ENCODE data around the gene MED28.
"Not testable (repeated sequence)": the region's sequence is repeated elsewhere in the genome, so short reads cannot be mapped to it uniquely, and the experiment has no call there.

Gene MED28

DNA sequence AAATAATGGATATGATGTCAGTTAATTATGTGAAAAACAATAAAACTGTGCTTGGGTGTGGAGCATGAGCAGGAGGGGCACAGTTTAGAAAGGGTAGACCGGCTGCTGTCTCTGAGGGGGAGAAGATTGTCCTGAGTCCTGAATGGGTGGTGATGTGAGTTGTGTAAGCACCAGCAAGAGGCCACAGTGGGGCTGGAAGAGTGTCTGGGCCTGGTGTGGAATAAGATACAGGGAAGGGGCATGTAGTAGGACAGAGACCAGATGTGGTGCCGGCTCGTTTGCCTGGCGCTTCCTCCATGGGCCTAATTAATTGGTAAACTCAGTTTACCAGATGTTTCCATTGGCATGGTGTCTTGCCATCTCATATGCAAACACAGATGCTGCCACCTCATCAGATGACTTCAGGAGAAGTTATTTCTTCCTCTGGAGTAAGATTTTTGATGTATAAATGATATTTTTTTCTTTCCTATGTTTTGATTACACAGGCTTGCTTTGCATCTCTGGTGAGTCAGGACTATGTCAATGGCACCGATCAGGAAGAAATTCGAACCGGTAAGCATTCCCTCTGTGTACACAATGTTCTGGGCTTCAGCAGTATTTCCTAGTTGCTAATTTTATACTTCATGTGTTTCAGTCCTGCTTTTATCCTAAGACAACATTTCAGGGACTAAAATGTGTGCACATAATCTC, 5.1 kb downstream of the MED28 start:
- no peak for DNase-seq

DNA sequence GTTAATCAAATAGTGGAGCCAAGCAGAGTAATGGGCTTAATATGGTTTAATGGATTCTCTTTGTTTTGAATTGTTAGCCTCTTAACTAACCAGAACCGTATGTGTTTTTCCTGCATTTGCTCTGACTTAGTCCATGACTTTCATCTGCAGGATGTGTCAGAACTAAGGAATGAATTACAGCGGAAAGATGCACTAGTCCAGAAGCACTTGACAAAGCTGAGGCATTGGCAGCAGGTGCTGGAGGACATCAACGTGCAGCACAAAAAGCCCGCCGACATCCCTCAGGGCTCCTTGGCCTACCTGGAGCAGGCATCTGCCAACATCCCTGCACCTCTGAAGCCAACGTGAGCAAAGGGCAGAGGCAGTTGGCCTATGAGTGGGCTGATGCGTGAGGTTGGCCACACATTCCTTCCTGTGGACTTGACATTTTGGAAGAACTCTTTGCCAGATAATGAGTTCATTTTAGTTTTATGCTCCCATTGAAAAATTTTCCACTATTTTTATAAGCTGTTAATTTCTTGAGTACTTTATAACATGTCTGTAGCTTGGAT, 9.1 kb downstream of the MED28 start:
- DNase-seq = no peak

DNA sequence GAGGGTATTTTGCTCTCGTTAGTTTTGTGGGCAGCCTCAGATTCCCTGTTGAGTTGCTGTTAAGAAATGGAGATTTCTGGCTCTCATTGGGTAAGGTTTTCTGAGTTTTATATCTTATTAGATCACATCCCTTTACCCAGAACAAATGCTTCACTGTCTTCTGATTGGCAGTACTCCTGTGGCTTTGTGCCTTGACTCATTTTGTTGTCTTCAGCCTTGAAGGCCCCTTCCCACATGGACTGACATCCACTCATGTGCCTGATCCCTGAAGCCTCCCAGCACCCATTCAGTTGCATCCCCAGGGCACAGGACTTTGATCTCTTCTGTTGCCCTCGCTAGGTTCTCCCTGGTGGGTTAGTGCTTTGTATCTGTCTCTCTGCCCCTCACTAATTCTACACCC, 10.4 kb downstream of the MED28 start:
- no peak for DNase-seq

DNA sequence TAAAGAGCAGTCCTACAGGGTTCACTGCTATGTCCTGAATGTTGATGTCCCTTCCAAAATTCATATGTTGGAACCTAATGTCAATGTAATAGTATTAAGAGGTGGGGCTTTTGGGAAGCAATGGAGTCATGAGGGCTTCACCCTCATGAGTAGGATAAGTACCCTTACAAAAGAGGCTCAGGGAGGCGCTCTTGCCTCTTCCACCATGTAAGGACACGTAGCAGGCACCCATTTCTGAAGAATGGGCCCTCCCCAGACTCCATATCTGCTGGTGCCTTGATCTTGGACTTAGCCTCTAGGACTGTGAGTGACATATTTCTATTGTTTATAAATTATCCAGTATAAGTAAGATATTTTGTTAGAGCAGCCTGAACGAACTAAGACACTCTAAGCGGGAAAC, 15.8 kb downstream of the MED28 start:
- no peak for DNase-seq

DNA sequence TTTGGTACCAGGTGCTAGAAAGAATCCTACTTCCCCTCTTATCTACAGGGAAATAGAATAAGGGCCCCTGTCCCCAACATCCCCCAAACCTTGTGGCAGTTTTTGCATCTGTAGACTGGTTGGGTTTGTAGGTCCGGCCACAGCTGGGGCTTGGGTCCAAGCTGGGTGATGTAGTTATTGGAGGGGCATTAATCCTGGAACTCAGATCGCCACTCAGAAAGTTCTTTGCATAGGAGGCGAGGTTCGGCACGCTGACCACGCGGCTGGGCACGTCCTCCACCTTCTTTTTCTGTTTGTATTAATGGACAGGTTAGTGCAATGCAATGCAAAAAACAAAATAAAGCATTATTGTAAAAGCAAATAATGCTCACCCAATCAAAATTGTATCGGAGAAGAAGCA, 19.2 kb downstream of the MED28 start:
- DNase-seq = no peak

DNA sequence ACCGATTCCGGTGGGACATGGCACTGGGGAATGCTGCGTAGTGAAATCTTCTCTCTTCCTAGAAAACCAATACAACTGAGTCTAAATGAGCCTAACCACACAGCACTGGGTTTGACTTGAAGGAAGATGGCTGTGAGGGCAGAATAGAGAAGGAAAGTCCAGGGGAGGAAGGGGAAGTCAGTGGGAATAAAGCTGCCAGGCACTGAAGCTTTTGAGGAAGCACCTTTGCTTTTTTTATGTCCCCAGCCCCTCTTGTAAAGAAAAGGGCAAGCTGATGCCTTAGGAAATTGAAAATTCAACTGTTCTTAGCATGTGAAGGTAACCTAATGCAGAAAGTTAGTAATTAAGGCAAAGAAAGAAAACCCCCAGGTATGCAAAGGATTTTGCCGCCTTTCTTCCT, 20.6 kb downstream of the MED28 start:
- DNase-seq = no peak

DNA sequence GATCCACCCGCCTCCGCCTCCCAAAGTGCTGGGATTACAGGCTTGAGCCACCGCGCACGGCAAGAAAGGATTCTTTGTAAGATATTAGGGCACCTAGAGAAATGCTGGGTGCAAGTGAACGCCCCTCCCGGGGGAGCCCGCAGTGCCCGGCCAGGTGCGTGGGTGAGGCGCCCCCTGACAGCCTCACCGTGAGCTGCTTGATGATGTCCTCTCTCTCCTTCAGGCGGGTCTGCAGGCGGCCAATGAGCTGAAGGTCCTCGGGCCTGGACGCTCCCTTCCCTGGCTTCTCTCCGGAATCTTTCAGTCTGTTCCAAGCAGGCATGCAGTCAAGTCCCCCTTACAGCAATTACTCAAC, 21.9 kb downstream of the MED28 start:
- no peak for DNase-seq

DNA sequence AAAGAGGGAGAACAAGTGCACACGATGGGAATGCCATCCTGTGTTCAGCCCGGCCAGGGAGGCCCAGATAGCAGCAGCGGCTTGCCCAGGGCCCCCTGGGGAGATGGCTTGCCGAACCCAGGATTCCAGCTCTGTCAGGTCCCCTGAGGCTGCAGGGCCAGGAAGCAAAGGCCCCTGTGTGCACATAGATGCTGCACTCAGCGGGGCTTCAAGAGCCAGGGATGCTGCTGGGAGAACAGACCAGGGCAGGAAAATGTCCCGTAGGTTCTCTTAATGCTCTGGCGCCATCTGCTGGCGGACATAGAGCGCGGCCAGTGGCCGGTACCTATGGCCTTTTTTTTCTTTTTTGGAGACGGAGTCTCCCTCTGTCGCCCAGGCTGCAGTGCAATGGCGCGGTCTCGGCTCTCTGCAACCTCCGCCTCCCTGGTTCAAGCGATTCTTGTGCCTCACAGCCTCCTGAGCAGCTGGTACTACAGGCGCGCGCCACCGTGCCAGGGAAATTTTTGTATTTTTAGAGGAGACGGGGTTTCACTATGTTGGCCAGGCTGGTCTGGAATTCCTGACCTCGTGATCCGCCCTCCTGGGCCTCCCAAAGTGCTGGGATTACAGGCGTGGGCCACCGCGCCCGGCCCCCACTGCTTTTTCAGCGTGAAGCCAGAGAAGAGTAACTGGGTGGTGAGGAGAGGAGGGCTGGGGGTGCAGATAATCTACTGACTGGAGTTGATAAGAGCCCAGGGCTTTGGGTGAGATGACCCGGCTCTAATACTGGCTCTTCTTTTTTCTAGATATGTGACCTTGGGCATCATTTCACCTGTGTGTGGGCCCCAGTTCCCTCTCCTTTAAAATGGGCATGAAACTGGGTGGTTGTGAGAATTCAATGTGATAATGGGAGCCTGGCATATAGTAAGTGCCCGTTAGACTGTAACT, 22.5 kb downstream of the MED28 start:
- peak; percentile 3 for DNase-seq

DNA sequence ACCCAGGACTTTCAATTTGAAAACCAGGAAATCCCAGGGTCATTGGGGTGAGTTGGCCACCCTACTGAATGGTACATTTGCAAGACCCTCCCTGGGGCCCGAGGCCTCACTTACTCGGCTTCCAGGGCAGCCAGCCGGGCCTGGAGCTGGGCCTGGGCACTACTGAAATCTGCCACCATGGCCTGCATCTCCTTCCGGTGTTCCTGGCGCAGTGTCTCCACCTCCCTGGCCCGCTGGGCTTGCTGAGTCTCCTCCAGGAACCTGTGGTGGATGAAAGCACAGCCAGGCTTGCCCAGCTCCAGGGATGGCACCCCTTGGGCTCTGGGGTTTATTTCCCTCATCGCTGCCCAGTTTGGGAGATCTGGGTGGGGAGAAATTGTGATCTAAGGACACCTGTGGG, 24.7 kb downstream of the MED28 start:
- DNase-seq = no peak

DNA sequence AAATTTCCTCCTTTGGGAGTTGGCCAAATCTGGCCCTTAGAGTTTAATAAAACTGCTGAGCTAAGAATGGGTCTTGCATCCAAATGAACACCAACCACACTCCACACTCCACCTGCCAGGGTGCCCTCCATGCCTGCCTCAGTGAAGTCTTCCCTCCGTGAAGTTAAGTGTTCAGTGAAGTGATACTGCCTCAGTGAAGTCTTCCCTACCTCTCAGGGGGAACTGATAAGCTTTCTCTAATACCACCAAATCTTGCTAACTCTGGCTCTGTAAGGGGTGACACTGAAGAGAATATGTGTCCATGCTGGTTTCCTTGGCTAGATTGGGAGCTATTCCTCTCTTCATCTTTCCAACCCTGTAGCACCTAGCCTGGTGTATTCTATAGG, 27.9 kb downstream of the MED28 start:
- no peak for DNase-seq

DNA sequence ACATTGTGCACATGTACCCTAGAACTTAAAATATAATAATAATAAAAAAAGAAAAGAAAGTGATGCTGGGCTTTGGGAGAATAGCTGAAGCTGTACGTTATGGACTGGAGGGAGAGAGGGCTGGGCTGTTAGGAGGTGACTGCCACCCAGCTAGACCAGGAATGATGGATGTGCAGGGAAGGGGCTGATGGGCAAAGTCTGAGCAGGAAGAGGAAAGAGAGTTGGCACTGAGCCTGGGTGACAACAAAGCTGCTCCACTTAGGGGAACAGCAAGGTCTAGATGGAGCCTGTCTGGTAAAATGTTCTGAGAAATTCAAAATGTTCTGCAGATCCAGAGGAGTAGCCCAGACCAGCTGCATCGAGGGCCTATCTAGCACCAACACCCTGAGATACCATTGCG, 32.3 kb downstream of the MED28 start:
- DNase-seq = no peak

DNA sequence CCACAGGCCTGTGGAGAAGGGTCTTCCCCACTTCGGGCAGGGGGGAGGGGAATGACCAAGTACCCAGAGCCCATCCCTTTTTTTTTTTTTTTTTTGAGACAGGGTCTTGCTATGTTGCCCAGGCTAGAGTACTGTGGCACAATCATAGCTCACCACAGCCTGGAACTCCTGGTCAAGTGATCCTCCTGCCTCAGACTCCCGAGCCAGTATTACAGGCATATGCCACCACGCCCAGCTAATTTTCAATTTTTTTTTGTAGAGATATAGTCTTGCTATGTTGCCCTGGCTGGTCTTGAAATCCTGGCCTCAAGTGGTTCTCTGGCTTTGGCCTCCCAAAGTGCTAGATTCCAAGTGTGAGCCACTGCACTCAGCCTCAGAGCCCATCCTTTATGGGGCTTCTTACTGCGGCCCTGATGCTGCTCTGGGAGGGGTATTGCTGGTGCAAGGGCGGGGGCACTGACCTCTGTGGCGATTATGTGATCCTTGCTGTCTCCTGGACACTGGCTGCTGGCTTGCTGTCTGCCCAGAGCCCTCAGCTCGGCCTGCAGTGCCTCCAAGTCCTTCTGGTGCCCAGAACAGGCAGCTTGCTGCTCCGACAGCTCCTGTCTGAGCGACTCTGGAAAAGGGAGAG, 32.9 kb downstream of the MED28 start:
- DNase-seq = no peak

DNA sequence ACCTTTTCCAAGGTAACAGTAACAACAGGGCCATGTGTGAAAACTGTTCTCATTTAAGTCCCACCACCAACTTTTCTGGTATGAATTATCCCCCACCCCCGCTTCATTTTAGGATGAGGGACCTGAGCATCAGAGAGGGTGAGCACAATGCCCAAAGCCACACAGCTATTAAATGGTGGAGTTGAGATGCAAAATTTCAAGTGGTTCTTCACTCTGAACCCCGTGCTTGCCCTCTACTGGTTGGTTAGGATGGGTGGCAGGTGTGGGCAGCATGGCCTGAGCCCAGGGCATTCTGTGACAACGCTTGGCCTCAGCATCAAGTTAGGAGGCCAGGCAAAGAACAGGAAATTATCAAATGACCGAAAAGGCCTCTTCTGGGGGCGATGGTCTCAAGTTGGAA, 33.5 kb downstream of the MED28 start:
- no peak for DNase-seq

DNA sequence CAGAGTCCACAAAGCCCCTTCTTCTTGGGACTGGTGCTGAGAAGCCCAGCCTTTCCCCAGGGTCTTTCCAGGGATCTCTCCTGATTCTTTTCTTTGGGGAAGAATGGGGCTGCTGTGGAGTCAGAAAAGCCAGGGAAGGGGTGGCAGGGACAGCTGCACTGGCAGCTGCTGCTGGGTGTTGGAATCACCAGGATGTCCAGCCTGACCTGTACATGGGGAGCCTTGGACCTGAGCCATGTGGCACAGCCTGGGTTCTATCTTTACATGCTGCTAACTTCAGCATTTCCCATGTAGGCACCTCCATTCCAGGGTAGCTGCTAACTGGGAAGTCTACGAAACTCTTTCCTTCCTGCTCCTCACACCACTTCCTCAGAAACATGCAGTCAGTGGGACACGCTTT, 36.0 kb downstream of the MED28 start:
- no peak for DNase-seq

DNA sequence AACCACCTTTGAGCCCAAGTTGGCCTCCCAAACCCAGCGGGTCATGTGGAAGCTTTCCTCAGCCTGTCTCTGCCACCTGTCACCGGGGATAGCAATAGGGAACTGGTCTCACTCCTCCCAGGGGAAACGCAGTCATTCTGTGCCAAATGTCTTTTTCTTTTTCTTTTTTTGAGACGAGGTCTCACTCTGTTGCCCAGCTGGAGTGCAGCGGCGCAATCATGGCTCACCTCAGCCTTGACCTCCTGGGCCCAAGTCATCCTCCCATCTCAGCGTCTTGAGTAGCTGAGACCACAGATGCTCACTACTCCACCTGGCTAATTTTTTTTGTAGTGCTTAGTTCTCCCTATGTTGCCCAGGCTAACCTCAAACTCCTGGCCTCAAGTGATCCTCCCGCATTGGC, 40.3 kb downstream of the MED28 start:
- DNase-seq = no peak

DNA sequence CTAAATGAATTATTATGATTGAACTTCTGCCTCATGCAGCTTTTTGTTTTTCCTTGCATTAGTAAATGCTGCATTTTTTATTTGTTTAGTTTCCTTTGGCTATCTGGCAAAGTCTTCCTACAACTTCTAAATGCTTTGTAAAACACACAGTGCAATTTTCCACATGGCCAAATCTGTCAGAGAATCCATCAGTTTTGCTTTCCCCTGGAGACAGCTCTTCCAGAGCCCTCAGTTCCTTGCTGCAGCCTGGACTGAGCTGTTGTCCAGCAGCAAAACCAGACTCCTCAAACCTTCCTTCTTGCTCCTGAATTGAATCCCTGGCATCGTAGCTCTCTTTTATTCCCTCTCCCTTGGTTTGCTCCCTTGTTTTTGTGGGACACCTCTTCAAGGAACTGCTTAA, 42.6 kb downstream of the MED28 start:
- no peak for DNase-seq

DNA sequence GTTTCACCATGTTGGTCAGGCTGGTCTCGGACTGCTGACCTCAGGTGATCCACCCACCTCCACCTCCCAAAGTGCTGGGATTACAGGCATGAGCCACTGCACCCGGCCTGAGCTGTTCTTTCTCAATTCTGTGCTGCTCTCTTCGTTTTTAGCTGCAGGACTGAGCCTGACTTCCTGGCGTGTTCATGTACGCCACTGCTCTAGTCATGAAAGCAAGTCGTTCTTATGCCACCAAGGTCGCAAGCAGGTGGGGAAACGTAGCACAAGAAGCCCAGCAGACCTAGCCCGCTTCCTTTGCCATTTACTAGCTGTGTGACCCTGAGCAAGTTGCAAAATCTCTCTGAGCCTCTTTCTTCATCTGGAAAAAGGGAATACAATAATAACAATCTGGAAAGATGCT, 43.4 kb downstream of the MED28 start:
- DNase-seq = no peak

DNA sequence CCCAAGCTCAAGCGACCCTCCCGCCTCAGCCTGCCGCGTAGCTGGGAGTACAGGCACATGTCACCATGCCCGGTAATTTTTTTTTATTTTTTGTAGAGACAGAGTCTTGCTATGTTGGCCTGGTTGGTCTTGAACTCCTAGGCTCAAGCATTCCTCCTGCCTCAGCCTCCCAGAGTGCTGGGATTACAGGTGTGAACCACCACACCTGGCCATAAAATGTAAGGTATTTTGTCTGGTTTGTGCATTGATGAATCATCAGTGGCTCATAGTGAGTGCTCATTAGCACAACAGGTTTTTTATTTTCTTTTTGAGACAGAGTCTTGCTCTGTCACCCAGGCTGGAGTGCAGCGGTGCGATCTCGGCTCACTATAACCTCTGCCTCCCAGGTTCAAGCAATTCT, 44.8 kb downstream of the MED28 start:
- DNase-seq = not testable (repeated sequence)

DNA sequence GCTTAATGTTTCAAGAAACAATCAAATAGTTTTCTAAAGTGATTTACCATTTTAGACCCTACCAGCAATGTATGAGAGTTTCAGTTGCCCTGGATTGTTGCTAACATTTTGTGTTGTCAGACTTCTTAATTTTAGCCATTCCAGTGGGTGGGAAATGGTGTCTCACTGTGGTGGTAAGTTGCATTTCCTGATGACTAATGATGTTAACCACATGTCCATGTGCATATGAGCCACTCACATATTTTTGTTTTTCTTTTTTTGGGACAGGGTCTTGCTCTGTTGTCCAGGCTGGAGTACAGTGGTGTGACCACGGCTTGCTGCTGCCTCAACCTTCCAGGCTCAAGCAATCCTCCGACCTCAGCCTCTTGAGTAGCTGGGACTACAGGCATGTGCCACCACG, 48.3 kb downstream of the MED28 start:
- no peak for DNase-seq

DNA sequence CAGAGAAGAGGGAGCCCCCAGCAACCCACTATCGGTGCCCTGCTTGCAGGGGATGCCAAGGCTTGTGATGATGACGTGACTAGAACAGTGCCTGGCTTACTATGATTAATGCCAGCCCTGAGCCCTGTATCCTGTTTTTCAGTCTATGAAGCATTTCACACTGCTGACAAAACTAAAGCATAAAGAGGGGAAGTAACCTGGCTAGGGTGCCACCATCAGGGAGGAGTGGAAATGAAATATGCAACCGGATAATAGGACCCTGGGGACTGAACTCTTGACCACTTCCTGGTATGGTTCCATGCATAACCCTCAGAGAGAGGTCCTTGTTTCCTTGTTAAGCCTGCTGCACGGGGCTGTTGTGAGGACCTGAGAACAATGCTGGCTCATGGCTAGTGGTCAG, 50.3 kb downstream of the MED28 start:
- no peak for DNase-seq

DNA sequence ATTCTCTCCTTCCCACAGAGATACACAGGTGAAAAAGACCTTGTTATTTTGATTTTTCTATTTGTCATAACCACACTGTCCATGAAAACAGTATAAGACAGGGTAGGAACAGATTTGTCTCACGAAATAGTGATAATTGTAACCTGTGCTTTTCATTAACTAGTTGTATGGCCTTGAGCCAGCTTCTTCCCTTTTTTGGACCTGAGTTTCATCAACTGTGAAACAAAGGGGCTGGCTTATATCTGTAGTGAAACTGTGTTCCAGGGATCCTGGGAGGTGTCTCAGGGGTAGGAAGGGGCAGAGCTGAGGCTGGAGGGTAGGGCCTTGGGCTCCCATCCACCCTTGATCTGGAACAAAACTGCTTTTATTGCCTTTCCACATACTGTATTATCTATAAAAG, 50.9 kb downstream of the MED28 start:
- no peak for DNase-seq

DNA sequence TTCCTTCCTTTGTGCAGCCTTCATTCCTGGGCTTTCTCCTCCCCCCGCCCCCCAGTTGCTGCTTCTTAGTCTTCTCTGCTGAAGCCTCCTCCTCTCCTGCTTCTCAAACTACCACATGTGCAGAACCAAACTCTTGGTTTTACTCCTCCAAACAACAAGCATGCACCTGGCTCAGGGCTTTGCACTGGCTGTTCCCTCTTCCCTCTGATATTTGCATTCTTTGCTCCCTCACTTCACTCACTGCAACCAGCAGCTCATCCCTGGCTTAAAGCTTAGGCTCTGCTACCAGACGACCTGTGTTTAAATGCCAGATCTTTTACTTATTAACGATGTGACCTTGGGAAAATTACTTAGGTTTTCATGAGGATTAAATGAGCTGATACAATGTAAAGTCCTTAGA, 51.4 kb downstream of the MED28 start:
- no peak for DNase-seq

DNA sequence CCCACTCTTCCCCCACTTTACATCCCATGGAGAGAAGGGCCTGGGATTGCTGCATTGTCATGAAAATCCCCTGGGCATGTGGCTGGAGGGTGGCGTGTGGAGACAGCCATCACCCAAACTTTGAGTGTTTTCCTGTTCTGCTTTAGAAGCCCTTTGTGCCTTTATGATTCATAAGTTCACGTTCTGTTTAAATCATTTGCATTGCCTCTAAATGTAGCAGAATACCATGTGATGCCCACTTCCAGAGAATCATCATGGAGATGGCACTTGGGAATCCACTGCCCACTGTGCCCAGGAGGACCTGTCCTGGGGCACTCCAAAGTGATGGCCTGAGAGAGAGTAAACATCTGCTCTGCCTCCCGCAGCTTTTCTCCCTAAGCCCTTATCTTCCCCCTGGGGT, 52.8 kb downstream of the MED28 start:
- DNase-seq = no peak

DNA sequence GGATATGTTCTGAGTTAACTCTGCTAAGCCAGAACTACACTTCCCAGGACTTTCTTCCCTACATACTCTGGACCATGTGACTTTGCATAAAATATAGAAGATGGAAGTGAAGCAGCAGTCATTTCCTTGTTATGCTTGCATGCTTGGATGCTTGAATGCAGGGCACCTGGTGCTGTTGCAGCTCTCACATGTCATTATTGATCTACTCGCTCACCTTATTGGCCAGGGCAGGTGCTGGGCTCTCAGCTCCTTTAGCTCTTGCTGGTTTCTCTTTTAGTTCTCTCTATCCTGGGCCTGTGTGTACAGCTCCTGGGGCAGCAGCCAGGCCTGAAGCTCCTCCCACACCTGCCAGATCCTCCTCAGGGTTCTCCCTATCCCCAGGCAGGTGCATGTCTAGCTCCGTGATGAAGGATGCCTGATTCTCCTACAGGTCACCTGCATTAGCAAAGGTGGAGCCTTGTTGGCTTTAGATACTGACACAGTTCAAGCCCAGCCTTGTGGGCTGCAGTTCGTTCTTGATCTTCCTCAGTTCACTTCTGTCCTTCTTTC, 53.3 kb downstream of the MED28 start:
- DNase-seq = peak; percentile 67
